H1 (cell line): ENCODE data around the gene KCTD21.

ENCODE experiments used
- CREB1 ChIP-seq: IDR thresholded peaks from 2 replicates; pipeline ENCODE4 v1.6.1; 2012; ENCODE audit warnings: inconsistent platforms
- POLR2A ChIP-seq, 2 experiments: IDR thresholded peaks; 1 replicate in 1 of 2; 2 replicates in 1 of 2; pipeline ENCODE4 v1.6.1; 2011; ENCODE audit warnings: low read depth in 2 of 2, low read length in 2 of 2, mild to moderate bottlenecking in 2 of 2; ENCODE audit errors: control extremely low read depth in 1 of 2
- YY1 ChIP-seq: IDR thresholded peaks from 2 replicates; pipeline ENCODE4 v1.6.1; 2011; ENCODE audit warnings: low read depth, mild to moderate bottlenecking, low read length

DNA sequence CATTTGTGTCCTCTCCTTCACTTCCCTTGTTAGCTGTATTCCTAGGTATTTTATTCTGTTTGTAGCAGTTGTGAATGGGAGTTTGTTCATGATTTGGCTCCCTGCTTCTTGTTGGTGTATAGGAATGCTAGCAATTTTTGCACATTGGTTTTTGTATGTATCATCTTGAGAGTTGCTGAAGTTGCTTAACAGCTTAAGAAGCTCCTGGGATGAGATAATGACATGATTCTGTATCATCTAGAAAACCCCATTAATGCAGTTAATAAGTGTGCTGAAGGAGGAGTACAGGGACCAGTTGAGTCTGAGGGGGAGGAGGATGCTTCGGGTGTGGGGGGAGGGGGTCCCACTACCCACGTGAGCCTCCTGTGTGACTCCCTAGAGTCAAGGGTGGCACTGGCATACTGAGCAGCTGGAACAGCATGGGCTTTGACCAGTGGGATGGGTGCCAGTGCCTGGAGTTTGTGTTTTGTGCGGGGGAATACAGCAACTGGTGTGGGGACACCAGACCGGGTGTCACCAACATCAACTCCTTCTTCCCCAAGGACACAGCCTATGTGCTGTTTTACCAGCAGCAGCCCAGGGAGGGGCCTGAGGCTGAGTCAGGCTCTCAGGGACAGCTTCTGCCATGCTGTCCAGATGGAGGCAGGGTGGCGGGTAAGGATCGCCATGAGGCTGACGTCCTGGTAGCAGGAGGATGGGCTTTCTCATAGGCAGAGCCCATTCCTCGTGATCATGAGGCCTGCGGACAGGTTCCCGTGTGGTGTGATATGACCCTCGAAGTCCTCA, 24.4 kb upstream of the KCTD21 start:
- TF ChIP-seq POLR2A (IDR thresholded peaks at IDR 0.05; ENCODE audit: control extremely low read depth in 1 of 2, low read depth in 2 of 2, low read length in 2 of 2) (no peak), CREB1 (no peak), YY1 (no peak)
